ENCODE results near the gene MNAT1.

DNA sequence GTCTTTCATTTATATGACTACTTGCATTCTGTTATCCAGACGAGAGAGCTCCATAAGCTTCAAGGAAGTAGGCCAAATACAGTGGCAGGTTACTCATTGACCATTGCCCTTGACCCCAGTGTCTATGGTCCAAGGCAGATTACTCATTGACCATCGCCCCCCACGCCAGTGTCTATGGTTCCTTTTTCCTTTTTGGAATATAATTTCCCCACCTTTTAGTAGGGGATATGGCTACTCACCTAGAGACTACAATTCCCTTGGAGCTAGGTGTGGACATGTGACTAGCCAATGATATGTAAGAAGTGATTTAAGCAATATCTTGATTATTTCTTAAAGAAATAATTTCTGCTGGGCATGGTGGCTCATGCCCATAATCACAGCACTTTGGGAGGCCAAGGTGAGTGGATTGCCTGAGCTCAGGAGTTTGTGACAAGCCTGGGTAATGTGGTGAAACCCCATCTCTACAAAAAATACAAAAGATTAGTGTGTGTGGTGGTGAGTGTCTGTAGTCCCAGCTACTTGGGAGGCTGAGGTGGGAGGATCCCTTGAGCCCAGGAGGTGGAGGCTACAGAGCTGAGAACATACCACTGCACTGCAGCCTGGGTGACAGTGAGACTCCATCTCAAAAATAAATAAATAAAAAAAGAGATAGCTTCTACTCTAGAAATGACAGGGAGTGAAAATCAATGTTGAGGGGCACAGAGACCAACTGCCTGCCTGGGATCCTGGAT lies 43.0 kb upstream of the MNAT1 start:
- TF ChIP-seq, protein P1, sequence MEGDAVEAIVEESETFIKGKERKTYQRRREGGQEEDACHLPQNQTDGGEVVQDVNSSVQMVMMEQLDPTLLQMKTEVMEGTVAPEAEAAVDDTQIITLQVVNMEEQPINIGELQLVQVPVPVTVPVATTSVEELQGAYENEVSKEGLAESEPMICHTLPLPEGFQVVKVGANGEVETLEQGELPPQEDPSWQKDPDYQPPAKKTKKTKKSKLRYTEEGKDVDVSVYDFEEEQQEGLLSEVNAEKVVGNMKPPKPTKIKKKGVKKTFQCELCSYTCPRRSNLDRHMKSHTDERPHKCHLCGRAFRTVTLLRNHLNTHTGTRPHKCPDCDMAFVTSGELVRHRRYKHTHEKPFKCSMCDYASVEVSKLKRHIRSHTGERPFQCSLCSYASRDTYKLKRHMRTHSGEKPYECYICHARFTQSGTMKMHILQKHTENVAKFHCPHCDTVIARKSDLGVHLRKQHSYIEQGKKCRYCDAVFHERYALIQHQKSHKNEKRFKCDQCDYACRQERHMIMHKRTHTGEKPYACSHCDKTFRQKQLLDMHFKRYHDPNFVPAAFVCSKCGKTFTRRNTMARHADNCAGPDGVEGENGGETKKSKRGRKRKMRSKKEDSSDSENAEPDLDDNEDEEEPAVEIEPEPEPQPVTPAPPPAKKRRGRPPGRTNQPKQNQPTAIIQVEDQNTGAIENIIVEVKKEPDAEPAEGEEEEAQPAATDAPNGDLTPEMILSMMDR (conservative IDR thresholded peaks at IDR 0.05), result no peak
- TF ChIP-seq EZH2 (IDR thresholded peaks at IDR 0.05; ENCODE audit: low read depth), result no peak

Measured in PC-9 (cell line).